ENCODE measurements around the gene STOX2. TPM values are rescaled to one million over a fixed set of nuclear protein-coding genes. Genes with fewer than 3 reads are reported as not detected.

The STOX2 gene
- total and polyA plus RNA-seq, 10 of the 15 experiments (the other 5 are each of a cell fraction or from before 2014, with no cell fraction given) = 0.01 to 1.2 (median 0.18) TPM; not detected in 4

DNA sequence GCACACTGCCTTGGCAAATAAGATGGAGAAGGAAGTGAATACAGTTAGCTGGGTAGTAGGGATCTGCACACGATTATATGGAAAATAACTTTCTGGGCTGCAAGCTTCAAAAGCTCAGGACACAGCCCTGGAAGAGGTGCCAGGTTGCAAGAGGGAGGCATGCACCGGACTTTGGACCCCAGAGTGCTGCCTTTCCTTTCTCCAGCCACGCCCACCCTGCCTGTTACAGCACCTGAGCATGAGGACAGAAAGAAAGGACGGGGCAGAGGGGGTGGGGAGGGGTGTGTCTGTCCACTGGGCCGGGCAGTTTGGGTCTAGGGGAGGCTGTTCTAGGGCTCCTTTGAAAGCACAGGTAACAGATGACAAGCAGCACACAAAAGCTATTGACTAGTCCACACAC is 159.8 kb downstream of the STOX2 start:
- Histone ChIP-seq H2AFZ (ENCODE audit: control insufficient read depth, low read depth, low read length) (no peak overlapping the region), H4K20me1 (ENCODE audit: control insufficient read depth, insufficient read depth) (no peaks in the 10 kb centered on the region), H3K79me2 (ENCODE audit: control insufficient read depth, insufficient read depth, low read length) (no peaks in the 10 kb centered on the region), H3K9me3 (replicated peaks; ENCODE audit: control insufficient read depth, insufficient read depth, low read length) (no peaks in the 10 kb centered on the region), H3K27me3 (replicated peaks in 1 of 2; ENCODE audit: control insufficient read depth in 2 of 2, insufficient read depth in 2 of 2, low read length in 1 of 2) (peaks cover 0 to 1% of the 10 kb centered on the region in 2 experiments; a peak in 2 of 4 replicates), H3K4me3 (no peak overlapping the region), H3K4me1 (ENCODE audit: control insufficient read depth, insufficient read depth, low read length) (no peaks in the 10 kb centered on the region), H3K4me2 (ENCODE audit: control insufficient read depth, insufficient read depth) (no peak overlapping the region), H3K27ac (ENCODE audit: control insufficient read depth, insufficient read depth) (no peak overlapping the region), H3K9ac (ENCODE audit: control insufficient read depth, insufficient read depth, low read length) (no peak overlapping the region), H3K36me3 (ENCODE audit: control insufficient read depth in 2 of 2, insufficient read depth in 2 of 2, low read length in 1 of 2) (no peaks in the 10 kb centered on the region)
- DNase-seq (ENCODE audit: low read depth, low spot score) (no peak), FAIRE-seq (no peak), ATAC-seq (no peak)
- SMC1A ChIA-PET (ENCODE audit: uncharacterized antibody, unreplicated experiment) = no interaction called here
- 4% methylated on average over 5 of the region's 5 CpGs for WGBS (ENCODE audit: insufficient coverage, insufficient replicate concordance, low lambda C conversion rate, missing lambda C conversion rate)
- RAD21 ChIA-PET (ENCODE audit: unreplicated experiment) = no interaction called here
- CTCF ChIA-PET = no interaction called here
- in situ Hi-C loops (cut with MboI) = no loop called here
- intact Hi-C loops (cut with micrococcal nuclease; ENCODE audit: unreplicated experiment) = no loop called here
- no TSS peak for BruUV-seq (replicated peaks)
- POLR2A ChIA-PET = no interaction called here
- no peak for TF ChIP-seq EGR1 (IDR thresholded peaks at IDR 0.05; ENCODE audit: borderline replicate concordance in 1 of 2, low read depth in 2 of 2, low read length in 2 of 2)
- no peak for TF ChIP-seq IRF4 (IDR thresholded peaks at IDR 0.05; ENCODE audit: low read depth, low read length)
- no peak for TF ChIP-seq JUND (IDR thresholded peaks at IDR 0.05; ENCODE audit: low read depth, low read length)
- no peak for TF ChIP-seq NFXL1 (IDR thresholded peaks at IDR 0.05; ENCODE audit: borderline replicate concordance)
- no peak for TF ChIP-seq JUNB (IDR thresholded peaks at IDR 0.05)
- TF ChIP-seq IKZF2 (IDR thresholded peaks at IDR 0.05) = no peak
- no peak for TF ChIP-seq TCF7 (IDR thresholded peaks at IDR 0.05; ENCODE audit: borderline replicate concordance)
- TF ChIP-seq TAF1 (IDR thresholded peaks at IDR 0.05; ENCODE audit: borderline replicate concordance, low read depth, low read length) = no peak
- TF ChIP-seq, protein P1, sequence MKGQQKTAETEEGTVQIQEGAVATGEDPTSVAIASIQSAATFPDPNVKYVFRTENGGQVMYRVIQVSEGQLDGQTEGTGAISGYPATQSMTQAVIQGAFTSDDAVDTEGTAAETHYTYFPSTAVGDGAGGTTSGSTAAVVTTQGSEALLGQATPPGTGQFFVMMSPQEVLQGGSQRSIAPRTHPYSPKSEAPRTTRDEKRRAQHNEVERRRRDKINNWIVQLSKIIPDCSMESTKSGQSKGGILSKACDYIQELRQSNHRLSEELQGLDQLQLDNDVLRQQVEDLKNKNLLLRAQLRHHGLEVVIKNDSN (IDR thresholded peaks at IDR 0.05; ENCODE audit: borderline replicate concordance, extremely low read length, insufficient read depth, low read depth, low read length) = no peak
- TF ChIP-seq MYC (IDR thresholded peaks at IDR 0.05; ENCODE audit: insufficient read depth, insufficient read length, insufficient replicate concordance, low read length, severe bottlenecking) = no peak
- no peak for TF ChIP-seq CREM (IDR thresholded peaks at IDR 0.05; ENCODE audit: low read depth)
- no peak for TF ChIP-seq FOS (IDR thresholded peaks at IDR 0.05; ENCODE audit: borderline replicate concordance, extremely low read depth, insufficient read length)
- TF ChIP-seq YY1 (IDR thresholded peaks at IDR 0.05; ENCODE audit: low read depth, low read length) = no peak
- no peak for TF ChIP-seq SP1 (IDR thresholded peaks at IDR 0.05; ENCODE audit: low read depth, low read length)
- TF ChIP-seq, protein P2, sequence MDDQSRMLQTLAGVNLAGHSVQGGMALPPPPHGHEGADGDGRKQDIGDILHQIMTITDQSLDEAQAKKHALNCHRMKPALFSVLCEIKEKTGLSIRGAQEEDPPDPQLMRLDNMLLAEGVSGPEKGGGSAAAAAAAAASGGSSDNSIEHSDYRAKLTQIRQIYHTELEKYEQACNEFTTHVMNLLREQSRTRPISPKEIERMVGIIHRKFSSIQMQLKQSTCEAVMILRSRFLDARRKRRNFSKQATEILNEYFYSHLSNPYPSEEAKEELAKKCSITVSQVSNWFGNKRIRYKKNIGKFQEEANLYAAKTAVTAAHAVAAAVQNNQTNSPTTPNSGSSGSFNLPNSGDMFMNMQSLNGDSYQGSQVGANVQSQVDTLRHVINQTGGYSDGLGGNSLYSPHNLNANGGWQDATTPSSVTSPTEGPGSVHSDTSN (IDR thresholded peaks at IDR 0.05; ENCODE audit: insufficient replicate concordance, low read depth, low read length) = no peak

Data from GM12878 (cell line).